GM12873 (cell line): ENCODE results near the gene PDGFB.

Experiments
- CTCF ChIP-seq: IDR thresholded peaks from 2 replicates; pipeline ENCODE4 v1.5.1; 2012; ENCODE audit warnings: low read depth, mild to moderate bottlenecking, moderate library complexity, low read length, control low read depth; ENCODE audit not compliant: insufficient read depth; ENCODE audit errors: missing control alignments

The PDGFB gene

GRCh38 chr22:39275814-39276439 is 31.1 kb upstream of the PDGFB start:
- no peak for TF ChIP-seq CTCF

GRCh38 chr22:39273950-39274887 is 29.4 kb upstream of the PDGFB start:
- no peak for TF ChIP-seq CTCF

GRCh38 chr22:39270792-39271191 is 26.0 kb upstream of the PDGFB start:
- no peak for TF ChIP-seq CTCF

GRCh38 chr22:39270280-39270679 is 25.5 kb upstream of the PDGFB start:
- TF ChIP-seq CTCF = no peak

- TF ChIP-seq CTCF = no peak
These were observed 24.5 kb upstream of the PDGFB start for GRCh38 chr22:39269095-39269790.

- no peak for TF ChIP-seq CTCF
These were observed 23.9 kb upstream of the PDGFB start for GRCh38 chr22:39268645-39269044.

GRCh38 chr22:39267974-39268373 is 23.2 kb upstream of the PDGFB start:
- TF ChIP-seq CTCF = no peak
